Stimulated activated CD8-positive, alpha-beta memory T cell treated with anti-CD3 and anti-CD28 coated beads, Interleukin-4, amount 100 ng/mL, for 24 hours (primary cell): ENCODE results near the gene SHMT1.
"Not testable (repeated sequence)": the region's sequence is repeated elsewhere in the genome, so short reads cannot be mapped to it uniquely, and the experiment has no call there.

Experiments
- DNase-seq: peaks from one replicate; pipeline ENCODE4 v3.0.0-alpha.2; 2020; ENCODE audit warnings: low read depth

SHMT1 gene

GRCh38 chr17:18324140-18325050, 39.0 kb downstream of the SHMT1 start:
- no peak for DNase-seq

GRCh38 chr17:18323507-18324139, 39.7 kb downstream of the SHMT1 start:
- no peak for DNase-seq

- no peak for DNase-seq
Observed at GRCh38 chr17:18323007-18323406, 40.3 kb downstream of the SHMT1 start.

GRCh38 chr17:18322522-18322921, 40.8 kb downstream of the SHMT1 start:
- DNase-seq, result no peak

- DNase-seq, result no peak
Observed at GRCh38 chr17:18321309-18321708, 42.0 kb downstream of the SHMT1 start.

GRCh38 chr17:18320301-18320700, 43.0 kb downstream of the SHMT1 start:
- no peak for DNase-seq

- DNase-seq, result no peak
Observed at GRCh38 chr17:18319604-18320256, 43.6 kb downstream of the SHMT1 start.

GRCh38 chr17:18318771-18319450, 44.4 kb downstream of the SHMT1 start:
- no peak for DNase-seq

GRCh38 chr17:18318117-18318516, 45.2 kb downstream of the SHMT1 start:
- DNase-seq, result no peak

- DNase-seq, result no peak
Observed at GRCh38 chr17:18315961-18316360, 47.4 kb downstream of the SHMT1 start.

- no peak for DNase-seq
Observed at GRCh38 chr17:18315562-18315922, 47.8 kb downstream of the SHMT1 start.

- DNase-seq, result peak; percentile 96
Observed at GRCh38 chr17:18314731-18315561, 48.4 kb downstream of the SHMT1 start, which contains the start of the genes SMCR8 and TOP3A. SMCR8 (plus strand) TSS chr17:18315293; CDS start chr17:18315790, 497 bp downstream. TOP3A (minus strand) TSS chr17:18314994; CDS start chr17:18314778, 216 bp downstream.

GRCh38 chr17:18314059-18314730, 49.2 kb downstream of the SHMT1 start:
- DNase-seq, result no peak

- no peak for DNase-seq
Observed at GRCh38 chr17:18309202-18309601, 54.1 kb downstream of the SHMT1 start.

GRCh38 chr17:18303206-18303605, 60.1 kb downstream of the SHMT1 start:
- DNase-seq, result not testable (repeated sequence)

- DNase-seq, result no peak
Observed at GRCh38 chr17:18300725-18301480, 62.4 kb downstream of the SHMT1 start.

GRCh38 chr17:18298061-18298460, 65.3 kb downstream of the SHMT1 start:
- not testable (repeated sequence) for DNase-seq

GRCh38 chr17:18291718-18292540, 71.4 kb downstream of the SHMT1 start:
- DNase-seq, result no peak

- no peak for DNase-seq
Observed at GRCh38 chr17:18285296-18285695, 78.1 kb downstream of the SHMT1 start.
